IMR-90 (cell line): ENCODE data around the gene UCP3. TPM values are rescaled to one million over a fixed set of nuclear protein-coding genes. Genes with fewer than 3 reads are reported as not detected.

ENCODE experiments used
- ATAC-seq: fragments of 200-7000 bp; cut with Tn5 transposase; 2 replicates; pipeline ENCODE4 v1.9.1; 2020; ENCODE audit warnings: low read depth, mild to moderate bottlenecking, moderate library complexity
- BruUV-seq: library from RNA; stranded (reverse); fragments of 400-500 nt; replicated peaks from 2 replicates; lab custom pipeline; 2021; lab: Mats Ljungman, UMichigan
- CTCF ChIA-PET: fragments of 300-600 bp; formaldehyde crosslinking; extraction: SDS; loops from one replicate; lab custom pipeline; 2021; ENCODE audit warnings: antibody characterized with exemption; lab: Yijun Ruan, JAX
- POLR2A ChIA-PET: fragments of 300-600 bp; sonication (Branson Sonifier 250); formaldehyde crosslinking; loops from one replicate; lab custom pipeline; 2022; ENCODE audit warnings: antibody characterized with exemption; ENCODE audit not compliant: unreplicated experiment; lab: Charles Lee
- DNase-seq: peaks from one replicate; pipeline ENCODE4 v3.0.0; 2013
- H2AFZ ChIP-seq: replicated peaks from 2 replicates; pipeline ENCODE3; 2013; ENCODE audit warnings: low read length, mild to moderate bottlenecking; ENCODE audit not compliant: poor library complexity
- H2AK5ac ChIP-seq: 2 replicates; pipeline ENCODE4 v1.6.1; 2013; ENCODE audit warnings: low read depth, low read length, inconsistent platforms
- H2AK9ac ChIP-seq: replicated peaks from 2 replicates; pipeline ENCODE3; 2013; ENCODE audit warnings: mild to moderate bottlenecking, low read depth, low read length, moderate library complexity; ENCODE audit not compliant: poor library complexity
- H2BK120ac ChIP-seq: 2 replicates; pipeline ENCODE4 v1.6.1; 2013; ENCODE audit warnings: low read depth, low read length, inconsistent platforms
- H2BK15ac ChIP-seq: 3 replicates; pipeline ENCODE4 v1.6.1; 2013; ENCODE audit warnings: low read depth, low read length, inconsistent platforms
- H2BK20ac ChIP-seq: 2 replicates; pipeline ENCODE4 v1.6.1; 2013; ENCODE audit warnings: low read depth, mild to moderate bottlenecking, inconsistent platforms, low read length, moderate library complexity
- H2BK5ac ChIP-seq: 2 replicates; pipeline ENCODE4 v1.6.1; 2013; ENCODE audit warnings: mild to moderate bottlenecking, low read depth, low read length, inconsistent platforms; ENCODE audit not compliant: poor library complexity, severe bottlenecking
- H3K14ac ChIP-seq: replicated peaks from 2 replicates; pipeline ENCODE4 v1.6.1; 2013; ENCODE audit warnings: low read depth, low read length, inconsistent platforms
- H3K18ac ChIP-seq: 2 replicates; pipeline ENCODE4 v1.6.1; 2013; ENCODE audit warnings: low read depth, low read length, control low read depth
- H3K23ac ChIP-seq: 2 replicates; pipeline ENCODE4 v1.6.1; 2013; ENCODE audit warnings: low read depth, low read length, inconsistent platforms
- H3K27ac ChIP-seq: 2 replicates; pipeline ENCODE4 v1.5.1; 2013; ENCODE audit warnings: mild to moderate bottlenecking, control low read depth, low read length; ENCODE audit not compliant: insufficient read depth
- H3K27me3 ChIP-seq: 2 replicates; pipeline ENCODE4 v1.6.1; 2013; ENCODE audit warnings: low read length; ENCODE audit not compliant: control insufficient read depth, insufficient read depth
- H3K36me3 ChIP-seq: 2 replicates; pipeline ENCODE4 v1.6.1; 2013; ENCODE audit warnings: low read length, mixed read lengths; ENCODE audit not compliant: control insufficient read depth, insufficient read depth
- H3K4ac ChIP-seq: 2 replicates; pipeline ENCODE4 v1.6.1; 2013; ENCODE audit warnings: low read depth, low read length, inconsistent platforms
- H3K4me1 ChIP-seq: 2 replicates; pipeline ENCODE4 v1.6.1; 2013; ENCODE audit warnings: low read length, mixed read lengths; ENCODE audit not compliant: control insufficient read depth, insufficient read depth
- H3K4me2 ChIP-seq: 2 replicates; pipeline ENCODE4 v1.6.1; 2013; ENCODE audit warnings: low read depth, mild to moderate bottlenecking, control low read depth, low read length, moderate library complexity
- H3K4me3 ChIP-seq: 2 replicates; pipeline ENCODE4 v1.5.1; 2013; ENCODE audit warnings: low read depth, mild to moderate bottlenecking, control low read depth, low read length, moderate library complexity; ENCODE audit not compliant: insufficient read depth
- H3K56ac ChIP-seq: 2 replicates; pipeline ENCODE4 v1.6.1; 2013; ENCODE audit warnings: low read length, inconsistent platforms; ENCODE audit not compliant: insufficient read depth; ENCODE audit errors: extremely low read depth
- H3K79me1 ChIP-seq, 2 experiments: 2 replicates each; pipeline ENCODE4 v1.6.1; 2013; ENCODE audit warnings: low read length in 2 of 2, inconsistent platforms in 1 of 2, low read depth in 1 of 2
- H3K9ac ChIP-seq: 2 replicates; pipeline ENCODE4 v1.6.1; 2013; ENCODE audit warnings: low read depth, low read length, control low read depth
- H3K9me1 ChIP-seq: 2 replicates; pipeline ENCODE4 v1.6.1; 2013; ENCODE audit warnings: low read length, inconsistent platforms; ENCODE audit not compliant: insufficient read depth
- H3K9me3 ChIP-seq: 2 replicates; pipeline ENCODE4 v1.6.1; 2013; ENCODE audit warnings: low read length; ENCODE audit not compliant: control insufficient read depth, insufficient read depth
- H4K20me1 ChIP-seq: 2 replicates; pipeline ENCODE4 v1.6.1; 2013; ENCODE audit warnings: low read length, inconsistent platforms; ENCODE audit not compliant: insufficient read depth
- H4K5ac ChIP-seq: 2 replicates; pipeline ENCODE4 v1.6.1; 2013; ENCODE audit warnings: mild to moderate bottlenecking, low read depth, low read length, control low read depth
- H4K8ac ChIP-seq, 2 experiments: 2 replicates each; pipeline ENCODE4 v1.6.1; 2013; ENCODE audit warnings: low read depth in 2 of 2, low read length in 2 of 2, control low read depth in 1 of 2, inconsistent platforms in 1 of 2
- H4K91ac ChIP-seq: 2 replicates; pipeline ENCODE4 v1.6.1; 2013; ENCODE audit warnings: low read depth, low read length, inconsistent platforms; ENCODE audit not compliant: insufficient read depth
- CEBPB ChIP-seq: IDR thresholded peaks from 2 replicates; pipeline ENCODE4 v1.6.1; 2012; ENCODE audit warnings: low read depth, low read length, improper control_type of control experiment
- FOS ChIP-seq: fragments of 150-350 bp; IDR thresholded peaks from 2 replicates; pipeline ENCODE4 v1.6.1; 2016; ENCODE audit warnings: low read depth, low read length
- RCOR1 ChIP-seq: IDR thresholded peaks from 2 replicates; pipeline ENCODE4 v1.6.1; 2012; ENCODE audit warnings: mild to moderate bottlenecking, low read length, improper control_type of control experiment; ENCODE audit not compliant: insufficient replicate concordance
- WGBS, 2 experiments: methylation state at CpG; one replicate each; pipeline versions ENCODE4 v1.1.5 to v1.1.7; 2013; ENCODE audit warnings: missing lambda C conversion rate in 2 of 2; ENCODE audit not compliant: insufficient read length in 1 of 2; ENCODE audit errors: extremely low coverage in 2 of 2; 5-methylcytosine and 5-hydroxymethylcytosine counted together
- dilution Hi-C: fragments of 300-500 bp; cut with HindIII; formaldehyde crosslinking; loops from one replicate; pipeline ENCODE4 v1.14.3; 2018; ENCODE audit warnings: low sequenced_read_pairs; ENCODE audit not compliant: unreplicated experiment
- in situ Hi-C: fragments of 300-500 bp; cut with MboI; formaldehyde crosslinking; loops from 3 replicates; pipeline ENCODE4 v1.14.3; 2019; ENCODE audit warnings: low sequenced_read_pairs, inconsistent platforms, mixed read lengths
- intact Hi-C: fragments of 100-400 bp; cut with micrococcal nuclease; formaldehyde crosslinking; loops from 2 replicates; pipeline ENCODE4 v1.10.0; 2022
- polyA plus RNA-seq, 3 experiments: library from polyadenylated mRNA; depleted of rRNA; stranded (reverse); fragments of >200 nt; gene quantifications; 2 replicates each; pipeline ENCODE4 v1.2.3, GENCODE V29; 2012; ENCODE audit warnings: low replicate concordance in 1 of 3
- total RNA-seq: library from RNA; depleted of rRNA; stranded (reverse); fragments of >200 nt; gene quantifications from 2 replicates; pipeline ENCODE4 v1.2.3, GENCODE V29; 2012

The UCP3 gene
- total and polyA plus RNA-seq, 2 of the 4 experiments (the other 2 are of a cell fraction) = under 0.01 to 0.80 TPM

DNA sequence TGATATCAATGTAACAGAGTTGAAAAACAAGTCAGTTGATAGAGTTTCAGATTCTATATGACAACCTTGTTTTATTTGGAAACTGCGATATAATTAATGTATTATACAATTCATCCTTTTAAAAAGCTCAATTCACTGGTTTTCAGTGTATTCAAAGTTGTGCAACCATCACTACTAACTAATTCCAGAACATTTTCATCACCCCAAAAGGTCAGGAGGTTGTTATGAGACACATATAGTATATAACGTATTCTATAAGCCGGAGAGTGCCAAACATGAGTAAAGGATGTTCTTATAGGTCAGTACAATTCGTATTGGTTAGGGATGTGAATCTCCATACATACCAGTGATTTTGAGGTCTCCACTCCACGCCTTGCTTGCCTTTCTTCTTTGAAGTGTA is 40.1 kb upstream of the UCP3 start:
- Histone ChIP-seq H3K27me3 (no peaks in the 10 kb centered on the region), H3K56ac (no peak overlapping the region), H3K23ac (no peak overlapping the region), H3K36me3 (peaks cover 5% of the 10 kb centered on the region), H3K4me1 (peaks cover 9% of the 10 kb centered on the region), H3K4me3 (no peak overlapping the region), H3K9ac (no peak overlapping the region), H4K8ac (peak overlapping the region in 1 of 2 experiments; percentile 16; a peak in 1 of 4 replicates), H3K27ac (no peak overlapping the region), H4K20me1 (no peaks in the 10 kb centered on the region), H3K4ac (no peak overlapping the region), H2BK20ac (no peak overlapping the region), H3K79me1 (peaks cover 0 to 5% of the 10 kb centered on the region in 2 experiments; a peak in 2 of 4 replicates), H4K5ac (no peak overlapping the region; the same call in 1 of the 2 replicates), H2BK120ac (no peak overlapping the region), H2BK15ac (0 out of 3 replicates have a peak overlapping the region, but pooled peaks have one; percentile 16), H4K91ac (peak overlapping the region; percentile 44; the same call in 1 of the 2 replicates), H2BK5ac (no peak overlapping the region), H2AK5ac (0 out of 2 replicates have a peak overlapping the region, but pooled peaks have one; percentile 13), H2AK9ac (no peak overlapping the region), H3K9me3 (no peaks in the 10 kb centered on the region), H3K9me1 (peaks cover 10% of the 10 kb centered on the region), H3K18ac (no peak overlapping the region), H2AFZ (no peak overlapping the region), H3K14ac (no peak overlapping the region), H3K4me2 (no peak overlapping the region)
- ATAC-seq (no peak), DNase-seq (peak; percentile 38)
- in situ Hi-C loops (no loop called here), dilution Hi-C loops (no loop called here), intact Hi-C loops (no loop called here)
- CTCF ChIA-PET = no interaction called here
- WGBS, 2 experiments = no CpG with 5 or more reads among the region's 5 CpGs
- TF ChIP-seq RCOR1 (no peak), CEBPB (peak; percentile 71), FOS (no peak)
- POLR2A ChIA-PET = no interaction called here
- no TSS peak for BruUV-seq
